Psoas muscle (tissue), 8 donors: ENCODE data around the gene NELFA. TPM values are rescaled to one million over a fixed set of nuclear protein-coding genes. Genes with fewer than 3 reads are reported as not detected.
"Not testable (repeated sequence)": the region's sequence is repeated elsewhere in the genome, so short reads cannot be mapped to it uniquely, and the experiment has no call there.

ENCODE experiments used
- ATAC-seq, 4 donors: fragments of 200-7000 bp; cut with Tn5 transposase; one replicate each; pipeline ENCODE4 v1.9.1; 2020; ENCODE audit warnings: moderate library complexity in 3 of 4, mild to moderate bottlenecking in 2 of 4
- DNase-seq, 2 donors: peaks; one replicate each; pipeline ENCODE4 v3.0.0-alpha.2; 2020
- H3K27ac ChIP-seq: fragments of 200-600 bp; one replicate; pipeline ENCODE4 v1.8.0; 2022
- H3K27me3 ChIP-seq, 3 donors: fragments of 200-600 bp in 1 of 3; one replicate each; pipeline versions ENCODE4 v1.6.1 to v1.8.0; 2013 to 2022; ENCODE audit warnings: low read length in 2 of 3, mild to moderate bottlenecking in 2 of 3, moderate library complexity in 1 of 3; ENCODE audit not compliant: insufficient read depth in 3 of 3
- H3K36me3 ChIP-seq, 2 donors: fragments of 200-600 bp in 1 of 2; one replicate each; pipeline versions ENCODE4 v1.6.1 to v1.8.0; 2013 to 2022; ENCODE audit warnings: low read depth in 1 of 2, mild to moderate bottlenecking in 1 of 2, moderate library complexity in 1 of 2; ENCODE audit not compliant: insufficient read depth in 1 of 2
- H3K4me1 ChIP-seq: fragments of 200-600 bp; one replicate; pipeline ENCODE4 v1.8.0; 2022
- H3K4me3 ChIP-seq: fragments of 200-600 bp; one replicate; pipeline ENCODE4 v1.8.0; 2022; ENCODE audit warnings: mild to moderate bottlenecking
- H3K9me3 ChIP-seq: fragments of 200-600 bp; one replicate; pipeline ENCODE4 v1.8.0; 2022
- WGBS, 3 donors: extraction: QIAGEN DNeasy Blood & Tissue Kit; methylation state at CpG; one replicate each; pipeline versions ENCODE4 v1.1.6 to v1.1.7; 2013; 5-methylcytosine and 5-hydroxymethylcytosine counted together
- intact Hi-C, 2 donors: fragments of 100-400 bp; cut with DNase I; formaldehyde crosslinking; loops; one replicate each; pipeline versions ENCODE4 v1.11.0 to v1.14.2; 2022
- polyA plus RNA-seq, 3 donors: library from polyadenylated mRNA; stranded (reverse); fragments of 200-250 nt; gene quantifications; one replicate each; pipeline ENCODE4 v1.2.3, GENCODE V29; 2013
- total RNA-seq, 4 donors: library from RNA; stranded (reverse); fragmentation: NEBNext Ultra II Directional in 2 of 4; extraction: Animal tissue kit (Norgen Biotek cat#: 25700) in 2 of 4; gene quantifications; one replicate each; pipeline versions ENCODE4 v1.2.1 to v1.2.4, GENCODE V29; 2021 to 2023
- TF ChIP-seq, protein P1 (sequence below): fragments of 200-600 bp; IDR thresholded peaks from one replicate; pipeline ENCODE4 v1.8.0; 2022; ENCODE audit warnings: antibody characterized with exemption
- donor health status: healthy with polysubstance abuse.
- donor health status: DM: no; HTN: no; CAD: no; lungs with moderate emphysema.
- donor health status: Bipolar disorder and iron deficiency.
- donor health status: healthy.
- donor health status: DM: yes; HTN: yes; CAD: no.
- donor health status: DM: no; HTN: no; CAD: no.
- donor health status: DM: no; HTN: no; CAD: no.
- donor health status: DM: yes; HTN: yes; CAD: no.

NELFA gene
- total and polyA plus RNA-seq, 7 donors: 11.4 to 20.2 (median 13.2) TPM

DNA sequence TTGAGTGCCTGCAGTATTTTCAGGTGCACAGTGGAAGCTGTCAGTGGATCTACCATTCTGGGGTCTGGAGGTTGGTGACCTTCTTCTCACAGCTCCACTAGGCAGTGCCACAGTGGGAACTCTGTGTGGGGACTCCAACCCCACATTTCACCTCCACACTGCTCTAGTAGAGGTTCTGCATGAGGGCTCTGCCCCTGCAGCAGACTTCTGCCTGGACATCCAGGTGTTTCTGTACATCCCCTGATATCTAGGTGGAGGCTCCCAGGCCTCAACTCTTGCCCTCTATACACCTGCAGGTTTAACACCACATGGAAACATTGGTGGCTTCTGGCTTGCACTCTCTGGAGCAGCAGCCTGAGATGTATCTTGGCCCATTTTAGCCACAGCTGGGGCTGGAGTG, 17.0 kb upstream of the NELFA start:
- Histone ChIP-seq H3K36me3 (no peaks in the 10 kb centered on the region), H3K4me3 (no peak overlapping the region), H3K27ac (no peak overlapping the region), H3K27me3 (peaks cover 0 to 11% (median 5%) of the 10 kb centered on the region in 3 donors), H3K4me1 (no peaks in the 10 kb centered on the region), H3K9me3 (no peaks in the 10 kb centered on the region)
- DNase-seq: no peak
- no peak for ATAC-seq
- intact Hi-C loops: no loop called here
- TF ChIP-seq, protein P1, sequence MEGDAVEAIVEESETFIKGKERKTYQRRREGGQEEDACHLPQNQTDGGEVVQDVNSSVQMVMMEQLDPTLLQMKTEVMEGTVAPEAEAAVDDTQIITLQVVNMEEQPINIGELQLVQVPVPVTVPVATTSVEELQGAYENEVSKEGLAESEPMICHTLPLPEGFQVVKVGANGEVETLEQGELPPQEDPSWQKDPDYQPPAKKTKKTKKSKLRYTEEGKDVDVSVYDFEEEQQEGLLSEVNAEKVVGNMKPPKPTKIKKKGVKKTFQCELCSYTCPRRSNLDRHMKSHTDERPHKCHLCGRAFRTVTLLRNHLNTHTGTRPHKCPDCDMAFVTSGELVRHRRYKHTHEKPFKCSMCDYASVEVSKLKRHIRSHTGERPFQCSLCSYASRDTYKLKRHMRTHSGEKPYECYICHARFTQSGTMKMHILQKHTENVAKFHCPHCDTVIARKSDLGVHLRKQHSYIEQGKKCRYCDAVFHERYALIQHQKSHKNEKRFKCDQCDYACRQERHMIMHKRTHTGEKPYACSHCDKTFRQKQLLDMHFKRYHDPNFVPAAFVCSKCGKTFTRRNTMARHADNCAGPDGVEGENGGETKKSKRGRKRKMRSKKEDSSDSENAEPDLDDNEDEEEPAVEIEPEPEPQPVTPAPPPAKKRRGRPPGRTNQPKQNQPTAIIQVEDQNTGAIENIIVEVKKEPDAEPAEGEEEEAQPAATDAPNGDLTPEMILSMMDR: no peak

DNA sequence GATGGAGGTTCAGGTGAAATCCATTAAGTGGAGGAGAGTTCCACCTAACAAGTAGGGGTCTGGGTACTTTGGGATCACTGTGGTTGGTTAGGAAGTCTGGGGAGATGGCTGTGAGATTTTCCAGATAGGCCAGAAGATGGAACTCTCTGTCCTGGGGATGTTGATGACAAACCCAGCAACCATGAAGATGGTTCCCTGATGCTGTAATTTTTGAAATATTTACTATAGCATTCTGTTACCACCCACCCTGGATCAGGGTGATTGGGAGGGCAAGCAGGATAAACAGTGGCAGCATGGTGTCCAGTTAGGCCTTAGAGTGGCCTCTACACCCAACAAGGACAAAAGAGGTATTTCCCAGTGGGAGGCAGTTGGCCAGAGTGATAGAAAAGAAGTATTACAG, 15.9 kb upstream of the NELFA start:
- DNase-seq: no peak

DNA sequence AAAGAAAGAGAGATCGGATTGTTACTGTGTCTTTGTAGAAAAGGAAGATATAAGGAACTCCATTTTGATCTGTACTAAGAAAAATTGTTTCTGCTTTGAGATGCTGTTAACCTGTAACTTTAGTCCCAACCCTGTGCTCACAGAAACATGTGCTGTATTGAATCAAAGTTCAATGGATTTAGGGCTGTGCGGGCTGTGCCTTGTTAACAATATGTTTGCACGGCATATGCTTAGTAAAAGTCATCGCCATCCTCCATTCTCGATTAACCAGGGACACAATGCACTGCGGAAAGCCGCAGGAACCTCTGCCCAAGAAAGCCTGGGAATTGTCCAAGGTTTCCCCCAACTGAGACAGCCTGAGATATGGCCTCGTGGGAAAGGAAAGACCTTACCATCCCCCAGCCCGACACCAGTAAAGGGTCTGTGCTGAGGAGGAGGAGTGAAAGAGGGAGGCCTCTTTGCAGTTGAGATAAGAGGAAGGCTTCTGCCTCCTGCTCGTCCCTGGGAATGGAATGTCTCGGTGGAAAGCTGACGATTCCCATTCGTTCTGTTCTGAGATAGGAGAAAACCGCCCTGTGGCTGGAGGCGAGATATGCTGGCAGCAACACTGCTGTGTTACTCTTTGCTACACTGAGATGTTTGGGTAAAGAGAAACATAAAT, 12.7 kb upstream of the NELFA start:
- WGBS, 3 donors: 36 to 45% (median 41%) methylated on average over 15 of the region's 15 CpGs
- H3K27me3 ChIP-seq: peaks cover 0 to 10% (median 6%) of the 10 kb centered on the region in 3 donors

More for the DNA sequence above, 15.9 kb upstream of the NELFA start:
- H3K36me3 ChIP-seq: no peaks in the 10 kb centered on the region
- no peak overlapping the region for H3K27ac ChIP-seq
- TF ChIP-seq, protein P1: no peak
- ATAC-seq: no peak
- H3K4me3 ChIP-seq: no peak overlapping the region
- H3K4me1 ChIP-seq: no peaks in the 10 kb centered on the region
- no peaks in the 10 kb centered on the region for H3K9me3 ChIP-seq
- peaks cover 0 to 11% (median 6%) of the 10 kb centered on the region in 3 donors for H3K27me3 ChIP-seq
- intact Hi-C loops: no loop called here

DNA sequence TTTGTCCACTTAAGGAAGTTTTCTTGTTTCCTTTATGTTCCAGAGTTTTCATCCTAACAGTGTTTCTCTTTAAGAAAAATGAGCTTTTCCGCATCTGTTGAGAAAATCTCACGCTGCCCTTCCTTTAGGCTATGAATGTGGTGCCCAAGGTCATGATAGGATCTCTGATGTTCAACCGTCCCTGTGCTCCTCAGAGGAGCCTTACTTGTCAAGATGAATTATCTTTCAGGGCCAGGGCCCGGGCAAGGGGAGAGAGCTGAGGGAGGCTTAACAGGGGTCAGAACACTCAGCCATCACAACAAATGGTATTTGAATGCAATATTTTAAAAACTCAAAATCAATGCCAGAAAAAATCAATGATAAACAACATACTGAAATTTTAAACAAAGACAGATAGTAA, 6.2 kb upstream of the NELFA start:
- intact Hi-C loops: no loop called here
- Histone ChIP-seq H3K27me3 (peaks cover 0 to 5% (median 0%) of the 10 kb centered on the region in 3 donors), H3K4me3 (no peak overlapping the region), H3K27ac (no peak overlapping the region), H3K4me1 (no peaks in the 10 kb centered on the region), H3K36me3 (no peaks in the 10 kb centered on the region), H3K9me3 (no peaks in the 10 kb centered on the region)
- no peak for DNase-seq
- ATAC-seq: no peak
- WGBS, 3 donors: 66 to 82% (median 78%) methylated on average over 4 of the region's 4 CpGs
- TF ChIP-seq, protein P1: no peak

More for the DNA sequence above, 12.7 kb upstream of the NELFA start:
- H3K36me3 ChIP-seq, H3K4me3 ChIP-seq, DNase-seq, intact Hi-C loops, H3K27ac ChIP-seq, H3K4me1 ChIP-seq, H3K9me3 ChIP-seq, ATAC-seq: not testable (repeated sequence)

DNA sequence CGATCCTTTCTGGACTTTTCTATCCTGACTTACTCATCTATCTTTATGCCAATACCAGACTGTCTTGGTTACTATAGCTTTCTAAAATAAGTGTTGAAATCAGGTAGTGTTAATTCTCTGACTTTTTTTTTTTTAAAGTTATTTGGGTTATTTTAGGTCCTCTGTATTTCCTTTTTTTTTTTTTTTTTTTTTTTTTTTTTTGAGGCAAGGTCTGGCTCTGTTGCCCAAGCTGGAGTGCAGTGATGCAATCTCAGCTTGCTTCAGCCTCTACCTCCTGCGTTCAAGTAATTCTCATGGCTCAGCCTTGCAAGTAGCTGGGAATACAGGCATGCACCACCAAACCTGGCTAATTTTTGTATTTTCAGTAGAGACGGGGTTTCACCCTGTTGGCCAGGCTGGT, 2.8 kb upstream of the NELFA start:
- TF ChIP-seq, protein P1: no peak
- ATAC-seq (no peak), DNase-seq (no peak)
- no peaks in the 10 kb centered on the region for H3K27me3 ChIP-seq
- intact Hi-C loops: no loop called here
- peaks cover 0 to 8% of the 10 kb centered on the region in 2 donors for H3K36me3 ChIP-seq
- H3K4me1 ChIP-seq: peaks cover 12% of the 10 kb centered on the region
- no peak overlapping the region for H3K27ac ChIP-seq
- no peak overlapping the region for H3K4me3 ChIP-seq
- H3K9me3 ChIP-seq: no peaks in the 10 kb centered on the region
- WGBS, 3 donors: 84 to 90% (median 87%) methylated on average over 3 of the region's 3 CpGs
